HCT116 (cell line): Measurements from ENCODE around the gene MIP. TPM values are rescaled to one million over a fixed set of nuclear protein-coding genes. Genes with fewer than 3 reads are reported as not detected.

ENCODE experiments used
- ATAC-seq: fragments of 200-7000 bp; cut with Tn5 transposase; 2 replicates; pipeline ENCODE4 v1.9.1; 2020; ENCODE audit warnings: mild to moderate bottlenecking, moderate library complexity
- BruUV-seq: library from RNA; stranded (reverse); fragments of 400-500 nt; replicated peaks from 2 replicates; lab custom pipeline; 2021; lab: Mats Ljungman, UMichigan
- CTCF ChIA-PET: fragments of 300-600 bp; sonication (Branson Sonifier 250); formaldehyde crosslinking; loops from one replicate; lab custom pipeline; 2021; ENCODE audit warnings: antibody characterized with exemption; lab: Charles Lee
- POLR2A ChIA-PET: fragments of 300-600, 350-600 bp; sonication (Branson Sonifier 250); formaldehyde crosslinking; loops from one replicate; lab custom pipeline; 2021; ENCODE audit warnings: antibody characterized with exemption; lab: Charles Lee
- RAD21 ChIA-PET, 2 experiments: fragments of 300-600 bp; sonication (Branson Sonifier 250); formaldehyde crosslinking; loops; one replicate each; lab custom pipeline; 2023; ENCODE audit warnings: low total read pairs in 2 of 2; ENCODE audit not compliant: uncharacterized antibody in 2 of 2, unreplicated experiment in 2 of 2, low non-redundant PET in 1 of 2; lab: Charles Lee
- DNase-seq: peaks from one replicate; pipeline ENCODE4 v3.0.0-alpha.2; 2010; ENCODE audit warnings: low read depth, low spot score
- H2AFZ ChIP-seq: fragments of 200-600 bp; shearing (Covaris generic), sonication (generic); 2 replicates; pipeline ENCODE4 v1.6.1; 2017; ENCODE audit warnings: low read depth, mixed run types, mixed read lengths, antibody characterized with exemption, low read length; ENCODE audit not compliant: poor library complexity, severe bottlenecking
- H3K27ac ChIP-seq: 2 replicates; pipeline ENCODE4 v1.5.1; 2012; ENCODE audit warnings: low read depth, low read length
- H3K27me3 ChIP-seq: fragments of 200-600 bp; sonication (generic); 2 replicates; pipeline ENCODE4 v1.6.1; 2016; ENCODE audit warnings: mixed run types, low read length, mixed read lengths; ENCODE audit not compliant: insufficient read depth
- H3K36me3 ChIP-seq, 2 experiments: fragments of 200-500 bp in 1 of 2; fragments of 200-600 bp in 1 of 2; sonication (Bioruptor generic) in 1 of 2; sonication (generic) in 1 of 2; 2 replicates each; pipeline versions ENCODE4 v1.5.1 to v1.6.1; 2014 to 2016; ENCODE audit warnings: low read length in 2 of 2, inconsistent platforms in 1 of 2, mixed read lengths in 1 of 2, mixed run types in 1 of 2; ENCODE audit not compliant: insufficient read depth in 2 of 2, control insufficient read depth in 1 of 2
- H3K4me1 ChIP-seq, 2 experiments: fragments of 200-600 bp in 1 of 2; sonication (generic) in 1 of 2; 2 replicates each; pipeline versions ENCODE4 v1.5.1 to v1.6.1; 2012 to 2017; ENCODE audit warnings: low read length in 2 of 2, inconsistent platforms in 1 of 2, mild to moderate bottlenecking in 1 of 2, mixed read lengths in 1 of 2, mixed run types in 1 of 2, moderate library complexity in 1 of 2; ENCODE audit not compliant: insufficient read depth in 2 of 2, control insufficient read depth in 1 of 2
- H3K4me2 ChIP-seq: fragments of 200-600 bp; sonication (generic); 2 replicates; pipeline ENCODE4 v1.6.1; 2017; ENCODE audit warnings: mixed run types, low read length, mixed read lengths
- H3K4me3 ChIP-seq, 2 experiments: fragments of 200-600 bp in 1 of 2; sonication (generic) in 1 of 2; replicated peaks in 1 of 2; 2 replicates each; pipeline ENCODE4 v1.5.1; 2011 to 2016; ENCODE audit warnings: low read length in 2 of 2, control low read depth in 1 of 2, low read depth in 1 of 2, mild to moderate bottlenecking in 1 of 2, mixed read lengths in 1 of 2, mixed run types in 1 of 2
- H3K79me2 ChIP-seq: fragments of 200-600 bp; sonication (generic); 2 replicates; pipeline ENCODE4 v1.6.1; 2017; ENCODE audit warnings: mild to moderate bottlenecking, mixed run types, low read length, moderate library complexity, mixed read lengths; ENCODE audit not compliant: insufficient read depth
- H3K9ac ChIP-seq: fragments of 200-600 bp; sonication (generic); 2 replicates; pipeline ENCODE4 v1.6.1; 2016; ENCODE audit warnings: low read length, mixed read lengths
- H3K9me2 ChIP-seq: fragments of 200-600 bp; sonication (generic), shearing (Covaris generic); 2 replicates; pipeline ENCODE4 v1.6.1; 2017; ENCODE audit warnings: mixed run types, mild to moderate bottlenecking, moderate library complexity; ENCODE audit not compliant: insufficient read depth
- H3K9me3 ChIP-seq, 2 experiments: fragments of 200-500 bp in 1 of 2; fragments of 200-600 bp in 1 of 2; sonication (Bioruptor generic) in 1 of 2; sonication (generic) in 1 of 2; 2 replicates each; pipeline ENCODE4 v1.6.1; 2014 to 2017; ENCODE audit warnings: low read length in 2 of 2, mixed read lengths in 2 of 2, inconsistent platforms in 1 of 2, low read depth in 1 of 2, mild to moderate bottlenecking in 1 of 2, mixed run types in 1 of 2, moderate library complexity in 1 of 2; ENCODE audit not compliant: control insufficient read depth in 1 of 2, insufficient read depth in 1 of 2
- H4K20me1 ChIP-seq: fragments of 200-600 bp; sonication (generic), shearing (Covaris generic); 2 replicates; pipeline ENCODE4 v1.6.1; 2017; ENCODE audit warnings: mixed run types, mild to moderate bottlenecking, moderate library complexity; ENCODE audit not compliant: insufficient read depth
- ATF3 ChIP-seq: IDR thresholded peaks from 2 replicates; pipeline ENCODE4 v1.6.1; 2012
- CEBPB ChIP-seq: IDR thresholded peaks from 2 replicates; pipeline ENCODE4 v1.6.1; 2012; ENCODE audit warnings: low read depth
- EGR1 ChIP-seq: IDR thresholded peaks from 2 replicates; pipeline ENCODE4 v1.6.1; 2012; ENCODE audit warnings: low read depth
- EZH2phosphoT487 ChIP-seq: fragments of 200-600 bp; IDR thresholded peaks from 2 replicates; pipeline ENCODE4 v1.6.1; 2018; ENCODE audit warnings: antibody characterized with exemption, borderline replicate concordance
- SIN3A ChIP-seq: IDR thresholded peaks from 2 replicates; pipeline ENCODE4 v1.6.1; 2012; ENCODE audit warnings: low read depth
- SRF ChIP-seq: IDR thresholded peaks from 2 replicates; pipeline ENCODE4 v1.6.1; 2012; ENCODE audit warnings: low read depth
- ZBTB33 ChIP-seq: IDR thresholded peaks from 2 replicates; pipeline ENCODE4 v1.6.1; 2011; ENCODE audit warnings: mild to moderate bottlenecking, low read length, moderate library complexity; ENCODE audit not compliant: insufficient replicate concordance; ENCODE audit errors: extremely low read depth
- ZFX ChIP-seq: fragments of 450-650 bp; IDR thresholded peaks from 2 replicates; pipeline ENCODE4 v1.6.1; 2017
- ZNF274 ChIP-seq: fragments of 200-500 bp; sonication (Bioruptor generic); IDR thresholded peaks from 2 replicates; pipeline ENCODE4 v1.6.1; 2014; ENCODE audit warnings: mild to moderate bottlenecking, low read depth, low read length, inconsistent platforms
- intact Hi-C: fragments of 100-400 bp; cut with micrococcal nuclease; formaldehyde crosslinking; loops from 2 replicates; pipeline ENCODE4 v1.10.0; 2022
- total RNA-seq: library from RNA; stranded (reverse); gene quantifications from one replicate; pipeline ENCODE4 v1.2.1, GENCODE V29; 2021; ENCODE audit not compliant: unreplicated experiment
- TF ChIP-seq, protein P1 (sequence below): IDR thresholded peaks from 2 replicates; pipeline ENCODE4 v1.6.1; 2012; ENCODE audit warnings: low read depth

Gene MIP
- total RNA-seq, 1 experiment from 2014 or later = 0.79 TPM

- ATAC-seq (no peak), DNase-seq (no peak)
- H3K27ac ChIP-seq = no peak overlapping the region
- POLR2A ChIA-PET = no interaction called here
- H3K36me3 ChIP-seq = peaks cover 14 to 30% of the 10 kb centered on the region in 2 experiments; a peak in 3 of 4 replicates
- H3K9ac ChIP-seq = no peak overlapping the region
- H2AFZ ChIP-seq = no peak overlapping the region
- no peak overlapping the region for H3K4me3 ChIP-seq
- no peak for TF ChIP-seq CEBPB
- H3K27me3 ChIP-seq = no peaks in the 10 kb centered on the region
- no peaks in the 10 kb centered on the region for H4K20me1 ChIP-seq
- no TSS peak for BruUV-seq
- H3K9me2 ChIP-seq = no peaks in the 10 kb centered on the region
- CTCF ChIA-PET = no interaction called here
- H3K4me1 ChIP-seq = no peaks in the 10 kb centered on the region
- RAD21 ChIA-PET = no interaction called here
- no peak overlapping the region for H3K4me2 ChIP-seq
- no peaks in the 10 kb centered on the region for H3K9me3 ChIP-seq
- intact Hi-C loops = no loop called here
- no peaks in the 10 kb centered on the region for H3K79me2 ChIP-seq
Measured at GRCh38 chr12:56431288-56431687, 23.2 kb downstream of the MIP start.

DNA sequence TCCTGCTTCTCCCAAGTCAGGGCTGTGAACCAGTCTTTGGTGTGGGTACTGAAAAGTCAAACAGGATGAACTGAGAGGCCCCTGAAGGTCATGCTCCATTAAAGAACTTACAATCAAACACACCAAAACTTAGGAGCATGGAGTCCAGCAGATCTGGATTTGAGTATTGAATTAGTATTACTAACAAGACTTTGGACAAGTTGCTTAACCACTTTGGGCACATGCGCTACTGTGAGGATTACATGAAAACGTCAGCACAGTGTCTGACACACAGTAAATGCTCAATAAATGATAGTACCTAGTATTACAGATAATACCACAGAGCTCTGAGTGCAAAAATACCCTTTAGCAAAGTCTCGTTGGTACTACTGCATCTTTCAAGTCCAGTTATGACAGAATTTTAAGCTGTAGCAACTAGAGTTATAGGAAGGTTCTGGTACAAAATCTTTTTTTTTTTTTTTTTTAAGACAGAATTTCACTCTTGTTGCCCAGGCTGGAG, 28.5 kb downstream of the MIP start:
- H2AFZ ChIP-seq = no peak overlapping the region
- no peak for ATAC-seq
- H3K27me3 ChIP-seq = no peaks in the 10 kb centered on the region
- H3K79me2 ChIP-seq = no peaks in the 10 kb centered on the region
- ChIA-PET POLR2A (no interaction called here), RAD21 (no interaction called here), CTCF (no interaction called here)
- no peaks in the 10 kb centered on the region for H3K9me2 ChIP-seq
- no peak overlapping the region for H3K4me2 ChIP-seq
- TF ChIP-seq ZBTB33 = no peak
- no peak for TF ChIP-seq ZFX
- no peak for TF ChIP-seq SRF
- no peak for TF ChIP-seq EZH2phosphoT487
- TF ChIP-seq ZNF274 = no peak
- TF ChIP-seq ATF3 = no peak
- no peak for TF ChIP-seq SIN3A
- no peak for TF ChIP-seq EGR1
- TF ChIP-seq, protein P1, sequence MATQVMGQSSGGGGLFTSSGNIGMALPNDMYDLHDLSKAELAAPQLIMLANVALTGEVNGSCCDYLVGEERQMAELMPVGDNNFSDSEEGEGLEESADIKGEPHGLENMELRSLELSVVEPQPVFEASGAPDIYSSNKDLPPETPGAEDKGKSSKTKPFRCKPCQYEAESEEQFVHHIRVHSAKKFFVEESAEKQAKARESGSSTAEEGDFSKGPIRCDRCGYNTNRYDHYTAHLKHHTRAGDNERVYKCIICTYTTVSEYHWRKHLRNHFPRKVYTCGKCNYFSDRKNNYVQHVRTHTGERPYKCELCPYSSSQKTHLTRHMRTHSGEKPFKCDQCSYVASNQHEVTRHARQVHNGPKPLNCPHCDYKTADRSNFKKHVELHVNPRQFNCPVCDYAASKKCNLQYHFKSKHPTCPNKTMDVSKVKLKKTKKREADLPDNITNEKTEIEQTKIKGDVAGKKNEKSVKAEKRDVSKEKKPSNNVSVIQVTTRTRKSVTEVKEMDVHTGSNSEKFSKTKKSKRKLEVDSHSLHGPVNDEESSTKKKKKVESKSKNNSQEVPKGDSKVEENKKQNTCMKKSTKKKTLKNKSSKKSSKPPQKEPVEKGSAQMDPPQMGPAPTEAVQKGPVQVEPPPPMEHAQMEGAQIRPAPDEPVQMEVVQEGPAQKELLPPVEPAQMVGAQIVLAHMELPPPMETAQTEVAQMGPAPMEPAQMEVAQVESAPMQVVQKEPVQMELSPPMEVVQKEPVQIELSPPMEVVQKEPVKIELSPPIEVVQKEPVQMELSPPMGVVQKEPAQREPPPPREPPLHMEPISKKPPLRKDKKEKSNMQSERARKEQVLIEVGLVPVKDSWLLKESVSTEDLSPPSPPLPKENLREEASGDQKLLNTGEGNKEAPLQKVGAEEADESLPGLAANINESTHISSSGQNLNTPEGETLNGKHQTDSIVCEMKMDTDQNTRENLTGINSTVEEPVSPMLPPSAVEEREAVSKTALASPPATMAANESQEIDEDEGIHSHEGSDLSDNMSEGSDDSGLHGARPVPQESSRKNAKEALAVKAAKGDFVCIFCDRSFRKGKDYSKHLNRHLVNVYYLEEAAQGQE = no peak
- H3K9ac ChIP-seq = no peak overlapping the region
- H4K20me1 ChIP-seq = no peaks in the 10 kb centered on the region
- DNase-seq = no peak
- no peaks in the 10 kb centered on the region for H3K9me3 ChIP-seq
- no peaks in the 10 kb centered on the region for H3K4me1 ChIP-seq
- no TSS peak for BruUV-seq
- H3K27ac ChIP-seq = no peak overlapping the region
- intact Hi-C loops = no loop called here
- peaks cover 24 to 46% of the 10 kb centered on the region in 2 experiments; a peak in 3 of 4 replicates for H3K36me3 ChIP-seq
- H3K4me3 ChIP-seq = no peak overlapping the region
